Loucy (cell line): ENCODE data around the gene CPED1.

Experiments used
- EZH2phosphoT487 ChIP-seq: fragments of 200-600 bp; IDR thresholded peaks from 2 replicates; pipeline ENCODE4 v1.6.1; 2018; ENCODE audit warnings: antibody characterized with exemption, mild to moderate bottlenecking, moderate library complexity, borderline replicate concordance
- TF ChIP-seq, protein P1 (sequence below): fragments of 200-600 bp; sonication (generic); conservative IDR thresholded peaks from 2 replicates; pipeline ENCODE4 v1.5.1; 2014; ENCODE audit warnings: mild to moderate bottlenecking, antibody characterized with exemption, low read length

- TF ChIP-seq, protein P1, sequence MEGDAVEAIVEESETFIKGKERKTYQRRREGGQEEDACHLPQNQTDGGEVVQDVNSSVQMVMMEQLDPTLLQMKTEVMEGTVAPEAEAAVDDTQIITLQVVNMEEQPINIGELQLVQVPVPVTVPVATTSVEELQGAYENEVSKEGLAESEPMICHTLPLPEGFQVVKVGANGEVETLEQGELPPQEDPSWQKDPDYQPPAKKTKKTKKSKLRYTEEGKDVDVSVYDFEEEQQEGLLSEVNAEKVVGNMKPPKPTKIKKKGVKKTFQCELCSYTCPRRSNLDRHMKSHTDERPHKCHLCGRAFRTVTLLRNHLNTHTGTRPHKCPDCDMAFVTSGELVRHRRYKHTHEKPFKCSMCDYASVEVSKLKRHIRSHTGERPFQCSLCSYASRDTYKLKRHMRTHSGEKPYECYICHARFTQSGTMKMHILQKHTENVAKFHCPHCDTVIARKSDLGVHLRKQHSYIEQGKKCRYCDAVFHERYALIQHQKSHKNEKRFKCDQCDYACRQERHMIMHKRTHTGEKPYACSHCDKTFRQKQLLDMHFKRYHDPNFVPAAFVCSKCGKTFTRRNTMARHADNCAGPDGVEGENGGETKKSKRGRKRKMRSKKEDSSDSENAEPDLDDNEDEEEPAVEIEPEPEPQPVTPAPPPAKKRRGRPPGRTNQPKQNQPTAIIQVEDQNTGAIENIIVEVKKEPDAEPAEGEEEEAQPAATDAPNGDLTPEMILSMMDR: no peak
- TF ChIP-seq EZH2phosphoT487: no peak
Observed at GRCh38 chr7:120981117-120981516, 7.4 kb upstream of the CPED1 start.
